HEK293 (cell line): ENCODE measurements around the gene MESP2.

Source experiments
- CTCF ChIA-PET: fragments of 350-600 bp; formaldehyde crosslinking; extraction: SDS; loops from one replicate; lab custom pipeline; 2021; ENCODE audit warnings: antibody characterized with exemption; lab: Yijun Ruan, JAX
- POLR2A ChIA-PET: fragments of 300-600 bp; formaldehyde crosslinking; extraction: SDS; loops from one replicate; lab custom pipeline; 2020; ENCODE audit warnings: antibody characterized with exemption, inconsistent platforms; lab: Yijun Ruan, JAX
- H3K27ac ChIP-seq: fragments of 200-500 bp; sonication (Bioruptor generic); 2 replicates; pipeline ENCODE4 v1.5.1; 2014; ENCODE audit warnings: low read depth, low read length, control low read depth, inconsistent platforms; ENCODE audit errors: extremely low read depth
- H3K36me3 ChIP-seq, 2 experiments: fragments of 200-500 bp in 1 of 2; sonication (Bioruptor generic) in 1 of 2; 1 replicate in 1 of 2; 2 replicates in 1 of 2; pipeline ENCODE4 v1.5.1; 2014 to 2017; ENCODE audit warnings: inconsistent platforms in 2 of 2, low read length in 2 of 2; ENCODE audit not compliant: control insufficient read depth in 2 of 2, insufficient read depth in 1 of 2
- H3K4me1 ChIP-seq: fragments of 200-500 bp; sonication (Bioruptor generic); 2 replicates; pipeline ENCODE4 v1.5.1; 2014; ENCODE audit warnings: mild to moderate bottlenecking, low read length, inconsistent platforms; ENCODE audit not compliant: control insufficient read depth, insufficient read depth
- H3K4me3 ChIP-seq: 2 replicates; pipeline ENCODE4 v1.5.1; 2011; ENCODE audit warnings: low read depth, mild to moderate bottlenecking, control low read depth, low read length, moderate library complexity
- H3K9me3 ChIP-seq: fragments of 200-500 bp; sonication (Bioruptor generic); 2 replicates; pipeline ENCODE4 v1.5.1; 2014; ENCODE audit warnings: low read depth, low read length, inconsistent platforms; ENCODE audit not compliant: control insufficient read depth, insufficient read depth
- BCL11B ChIP-seq: fragments of 450-650 bp; formaldehyde crosslinking; IDR thresholded peaks from 2 replicates; pipeline ENCODE4 v1.5.1; 2016; ENCODE audit warnings: low read depth, missing biosample characterization, missing genetic modification characterization
- BCL6B ChIP-seq: fragments of 450-650 bp; formaldehyde crosslinking; IDR thresholded peaks from 2 replicates; pipeline ENCODE4 v1.5.1; 2017; ENCODE audit warnings: missing biosample characterization, missing genetic modification characterization
- EGR2 ChIP-seq: fragments of 450-650 bp; formaldehyde crosslinking; IDR thresholded peaks from 2 replicates; pipeline ENCODE4 v1.5.1; 2016; ENCODE audit warnings: low read depth, missing biosample characterization, missing genetic modification characterization
- GLI2 ChIP-seq: fragments of 450-650 bp; formaldehyde crosslinking; IDR thresholded peaks from 2 replicates; pipeline ENCODE4; 2017; ENCODE audit warnings: missing biosample characterization, missing genetic modification characterization, low read depth, borderline replicate concordance
- SCRT1 ChIP-seq: fragments of 450-650 bp; formaldehyde crosslinking; IDR thresholded peaks from 2 replicates; pipeline ENCODE4 v1.5.1; 2016; ENCODE audit warnings: missing biosample characterization, missing genetic modification characterization, borderline replicate concordance
- ZBTB11 ChIP-seq: fragments of 450-650 bp; formaldehyde crosslinking; conservative IDR thresholded peaks from 2 replicates; pipeline ENCODE4 v1.5.1; 2016; ENCODE audit warnings: low read depth, missing biosample characterization, missing genetic modification characterization
- ZEB2 ChIP-seq: fragments of 450-650 bp; formaldehyde crosslinking; IDR thresholded peaks from 2 replicates; pipeline ENCODE4 v1.5.1; 2016; ENCODE audit warnings: missing biosample characterization, missing genetic modification characterization
- ZFP3 ChIP-seq: fragments of 450-650 bp; formaldehyde crosslinking; IDR thresholded peaks from 2 replicates; pipeline ENCODE4 v1.5.1; 2016; ENCODE audit warnings: low read depth, missing biosample characterization, missing genetic modification characterization
- ZNF132 ChIP-seq: fragments of 450-650 bp; formaldehyde crosslinking; IDR thresholded peaks from 2 replicates; pipeline ENCODE4 v1.5.1; 2017; ENCODE audit warnings: missing biosample characterization, missing genetic modification characterization, borderline replicate concordance
- ZNF140 ChIP-seq: fragments of 450-650 bp; formaldehyde crosslinking; IDR thresholded peaks from 2 replicates; pipeline ENCODE4 v1.5.1; 2016; ENCODE audit warnings: missing biosample characterization, missing genetic modification characterization
- ZNF157 ChIP-seq: fragments of 450-650 bp; formaldehyde crosslinking; IDR thresholded peaks from 2 replicates; pipeline ENCODE4 v1.5.1; 2016; ENCODE audit warnings: missing biosample characterization, missing genetic modification characterization
- ZNF16 ChIP-seq: fragments of 450-650 bp; formaldehyde crosslinking; IDR thresholded peaks from 2 replicates; pipeline ENCODE4 v1.5.1; 2016; ENCODE audit warnings: low read depth, missing biosample characterization, missing genetic modification characterization
- ZNF19 ChIP-seq: fragments of 450-650 bp; formaldehyde crosslinking; IDR thresholded peaks from 2 replicates; pipeline ENCODE4; 2016; ENCODE audit warnings: missing biosample characterization, missing genetic modification characterization, low read depth
- ZNF366 ChIP-seq: fragments of 450-650 bp; formaldehyde crosslinking; conservative IDR thresholded peaks from 2 replicates; pipeline ENCODE4 v1.5.1; 2016; ENCODE audit warnings: missing biosample characterization, missing genetic modification characterization
- ZNF37A ChIP-seq: fragments of 450-650 bp; IDR thresholded peaks from 2 replicates; pipeline ENCODE4 v1.5.1; 2018; ENCODE audit warnings: missing biosample characterization, missing genetic modification characterization
- ZNF426 ChIP-seq: fragments of 450-650 bp; formaldehyde crosslinking; IDR thresholded peaks from 2 replicates; pipeline ENCODE4 v1.5.1; 2017; ENCODE audit warnings: missing biosample characterization, missing genetic modification characterization, mild to moderate bottlenecking, inconsistent platforms, moderate library complexity
- ZNF529 ChIP-seq: fragments of 450-650 bp; formaldehyde crosslinking; IDR thresholded peaks from 2 replicates; pipeline ENCODE4 v1.5.1; 2017; ENCODE audit warnings: missing genetic modification characterization, missing biosample characterization; ENCODE audit not compliant: insufficient replicate concordance
- ZNF555 ChIP-seq: fragments of 450-650 bp; formaldehyde crosslinking; conservative IDR thresholded peaks from 2 replicates; pipeline ENCODE4 v1.5.1; 2017; ENCODE audit warnings: missing biosample characterization, mild to moderate bottlenecking, missing genetic modification characterization, inconsistent platforms
- ZNF610 ChIP-seq: fragments of 450-650 bp; formaldehyde crosslinking; IDR thresholded peaks from 2 replicates; pipeline ENCODE4 v1.5.1; 2016; ENCODE audit warnings: missing biosample characterization, missing genetic modification characterization, borderline replicate concordance
- ZNF621 ChIP-seq: fragments of 450-650 bp; formaldehyde crosslinking; IDR thresholded peaks from 2 replicates; pipeline ENCODE4 v1.5.1; 2017; ENCODE audit warnings: missing biosample characterization, missing genetic modification characterization
- ZNF704 ChIP-seq: fragments of 450-650 bp; formaldehyde crosslinking; IDR thresholded peaks from 2 replicates; pipeline ENCODE4 v1.5.1; 2016; ENCODE audit warnings: missing biosample characterization, missing genetic modification characterization
- TF ChIP-seq, protein P1 (sequence below): fragments of 450-650 bp; formaldehyde crosslinking; IDR thresholded peaks from 2 replicates; pipeline ENCODE4 v1.5.1; 2016; ENCODE audit warnings: missing biosample characterization, missing genetic modification characterization, borderline replicate concordance

MESP2 gene

GRCh38 chr15:89824607-89824867 is 48.4 kb downstream of the MESP2 start:
- H3K4me3 ChIP-seq: no peak overlapping the region
- ChIA-PET POLR2A (no interaction called here), CTCF (no interaction called here)
- H3K9me3 ChIP-seq: no peaks in the 10 kb centered on the region
- TF ChIP-seq BCL6B: no peak
- TF ChIP-seq, protein P1, sequence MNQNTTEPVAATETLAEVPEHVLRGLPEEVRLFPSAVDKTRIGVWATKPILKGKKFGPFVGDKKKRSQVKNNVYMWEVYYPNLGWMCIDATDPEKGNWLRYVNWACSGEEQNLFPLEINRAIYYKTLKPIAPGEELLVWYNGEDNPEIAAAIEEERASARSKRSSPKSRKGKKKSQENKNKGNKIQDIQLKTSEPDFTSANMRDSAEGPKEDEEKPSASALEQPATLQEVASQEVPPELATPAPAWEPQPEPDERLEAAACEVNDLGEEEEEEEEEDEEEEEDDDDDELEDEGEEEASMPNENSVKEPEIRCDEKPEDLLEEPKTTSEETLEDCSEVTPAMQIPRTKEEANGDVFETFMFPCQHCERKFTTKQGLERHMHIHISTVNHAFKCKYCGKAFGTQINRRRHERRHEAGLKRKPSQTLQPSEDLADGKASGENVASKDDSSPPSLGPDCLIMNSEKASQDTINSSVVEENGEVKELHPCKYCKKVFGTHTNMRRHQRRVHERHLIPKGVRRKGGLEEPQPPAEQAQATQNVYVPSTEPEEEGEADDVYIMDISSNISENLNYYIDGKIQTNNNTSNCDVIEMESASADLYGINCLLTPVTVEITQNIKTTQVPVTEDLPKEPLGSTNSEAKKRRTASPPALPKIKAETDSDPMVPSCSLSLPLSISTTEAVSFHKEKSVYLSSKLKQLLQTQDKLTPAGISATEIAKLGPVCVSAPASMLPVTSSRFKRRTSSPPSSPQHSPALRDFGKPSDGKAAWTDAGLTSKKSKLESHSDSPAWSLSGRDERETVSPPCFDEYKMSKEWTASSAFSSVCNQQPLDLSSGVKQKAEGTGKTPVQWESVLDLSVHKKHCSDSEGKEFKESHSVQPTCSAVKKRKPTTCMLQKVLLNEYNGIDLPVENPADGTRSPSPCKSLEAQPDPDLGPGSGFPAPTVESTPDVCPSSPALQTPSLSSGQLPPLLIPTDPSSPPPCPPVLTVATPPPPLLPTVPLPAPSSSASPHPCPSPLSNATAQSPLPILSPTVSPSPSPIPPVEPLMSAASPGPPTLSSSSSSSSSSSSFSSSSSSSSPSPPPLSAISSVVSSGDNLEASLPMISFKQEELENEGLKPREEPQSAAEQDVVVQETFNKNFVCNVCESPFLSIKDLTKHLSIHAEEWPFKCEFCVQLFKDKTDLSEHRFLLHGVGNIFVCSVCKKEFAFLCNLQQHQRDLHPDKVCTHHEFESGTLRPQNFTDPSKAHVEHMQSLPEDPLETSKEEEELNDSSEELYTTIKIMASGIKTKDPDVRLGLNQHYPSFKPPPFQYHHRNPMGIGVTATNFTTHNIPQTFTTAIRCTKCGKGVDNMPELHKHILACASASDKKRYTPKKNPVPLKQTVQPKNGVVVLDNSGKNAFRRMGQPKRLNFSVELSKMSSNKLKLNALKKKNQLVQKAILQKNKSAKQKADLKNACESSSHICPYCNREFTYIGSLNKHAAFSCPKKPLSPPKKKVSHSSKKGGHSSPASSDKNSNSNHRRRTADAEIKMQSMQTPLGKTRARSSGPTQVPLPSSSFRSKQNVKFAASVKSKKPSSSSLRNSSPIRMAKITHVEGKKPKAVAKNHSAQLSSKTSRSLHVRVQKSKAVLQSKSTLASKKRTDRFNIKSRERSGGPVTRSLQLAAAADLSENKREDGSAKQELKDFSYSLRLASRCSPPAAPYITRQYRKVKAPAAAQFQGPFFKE (tag by site-specific recombination): no peak
- no peak for TF ChIP-seq ZNF610 (tag by site-specific recombination)
- TF ChIP-seq ZNF366: no peak
- TF ChIP-seq GLI2 (tag by site-specific recombination): no peak
- TF ChIP-seq ZNF37A (tag by site-specific recombination): no peak
- TF ChIP-seq ZNF704: no peak
- TF ChIP-seq ZNF16 (tag by site-specific recombination): no peak
- TF ChIP-seq ZNF19 (tag by site-specific recombination): no peak
- no peak for TF ChIP-seq ZNF157 (tag by site-specific recombination)
- no peak for TF ChIP-seq ZNF140 (tag by site-specific recombination)
- H3K36me3 ChIP-seq: no peaks in the 10 kb centered on the region
- no peaks in the 10 kb centered on the region for H3K4me1 ChIP-seq
- no peak overlapping the region for H3K27ac ChIP-seq

DNA sequence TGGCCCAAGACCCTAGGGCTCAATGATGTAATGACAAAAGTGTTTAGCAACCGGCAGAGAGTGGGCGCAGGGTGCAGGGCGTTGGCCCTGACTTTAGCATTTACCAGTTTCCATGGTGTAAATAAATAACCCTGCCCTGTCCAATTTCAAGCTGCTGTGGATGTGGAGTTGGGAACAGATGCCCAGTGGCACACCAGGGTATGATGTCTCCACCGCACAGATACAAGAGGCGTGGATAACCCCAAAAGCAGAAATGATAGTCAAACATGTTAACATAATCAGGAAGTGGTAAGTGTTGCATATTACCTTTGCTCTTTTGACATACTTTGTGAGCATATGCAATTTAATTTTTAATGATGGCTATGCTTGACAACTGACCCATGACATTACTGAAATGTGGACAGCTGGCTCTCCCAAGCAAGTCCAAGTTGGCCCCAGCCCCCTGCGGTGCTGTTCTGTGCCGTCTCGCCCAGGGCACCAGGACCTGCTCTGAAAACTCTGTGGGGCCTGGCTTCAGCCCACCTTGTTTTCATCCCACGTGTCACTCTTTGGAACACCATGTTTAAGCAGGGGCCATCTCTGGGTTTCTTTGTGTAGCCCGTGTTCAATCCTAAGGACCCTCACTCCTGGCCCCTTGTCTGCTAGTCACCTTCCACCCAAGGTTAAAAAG is 49.3 kb downstream of the MESP2 start:
- ChIA-PET POLR2A (no interaction called here), CTCF (no interaction called here)
- Histone ChIP-seq H3K36me3 (no peaks in the 10 kb centered on the region), H3K4me1 (no peaks in the 10 kb centered on the region), H3K27ac (no peak overlapping the region), H3K9me3 (no peaks in the 10 kb centered on the region), H3K4me3 (no peak overlapping the region)
- no peak for TF ChIP-seq ZEB2 (tag by site-specific recombination)
- TF ChIP-seq ZNF132 (tag by site-specific recombination): no peak
- TF ChIP-seq SCRT1 (tag by site-specific recombination): no peak
- no peak for TF ChIP-seq ZBTB11
- no peak for TF ChIP-seq ZNF621 (tag by site-specific recombination)
- no peak for TF ChIP-seq BCL11B (tag by site-specific recombination)
- TF ChIP-seq ZNF529 (tag by site-specific recombination): no peak
- TF ChIP-seq EGR2 (tag by site-specific recombination): no peak
- TF ChIP-seq ZNF426 (tag by site-specific recombination): no peak
- no peak for TF ChIP-seq ZFP3 (tag by site-specific recombination)
- TF ChIP-seq BCL6B: no peak
- TF ChIP-seq ZNF555: no peak
